Stomach (tissue), 4 donors: ENCODE measurements around the gene PACRGL.

Experiments used
- CTCF ChIP-seq, 7 experiments: fragments of 450-650 bp in 4 of 7; fragments of 200-600 bp in 3 of 7; sonication (generic) in 3 of 7; IDR thresholded peaks; one replicate each; pipeline ENCODE4 v1.5.1; 2016 to 2019; ENCODE audit warnings: antibody characterized with exemption in 7 of 7, control low read depth in 2 of 7, mild to moderate bottlenecking in 1 of 7
- POLR2AphosphoS5 ChIP-seq, 3 donors: sonication (generic); formaldehyde crosslinking; IDR thresholded peaks; one replicate each; pipeline ENCODE4 v1.6.1; 2016; ENCODE audit warnings: antibody characterized with exemption in 3 of 3

- no peak for TF ChIP-seq CTCF (IDR thresholded peaks at IDR 0.05)
- no peak for TF ChIP-seq POLR2AphosphoS5 (IDR thresholded peaks at IDR 0.05)
Measured at GRCh38 chr4:20652226-20652885, 47.9 kb upstream of the PACRGL start.
